SIG-M5 treated with dmso at 0.1 percent for 504 hours (cell line): ENCODE data around the gene ASB11.

Source experiments
- DNase-seq: peaks from one replicate; lab custom pipeline; 2025; ENCODE audit not compliant: unreplicated experiment; lab: John Stamatoyannopoulos, UW

ASB11 gene

DNA sequence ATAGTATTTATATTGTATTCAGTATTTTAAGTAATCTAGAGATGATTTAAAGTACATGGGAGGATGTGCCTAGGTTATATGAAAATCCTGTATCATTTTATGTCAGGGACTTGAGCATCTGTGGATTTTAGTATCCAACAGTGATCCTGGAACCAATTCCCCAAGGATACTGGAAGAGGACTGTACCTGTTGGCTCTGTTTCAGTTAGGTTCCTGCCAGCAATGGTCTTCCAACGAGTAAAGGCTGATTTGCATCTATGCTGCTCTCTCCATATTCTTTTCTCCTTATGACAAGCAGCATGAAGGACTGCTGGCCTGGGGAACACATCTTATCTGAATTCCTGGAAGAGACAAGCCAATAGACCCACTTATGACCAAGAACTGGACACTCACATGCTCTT is 80.4 kb downstream of the ASB11 start:
- DNase-seq: no peak

DNA sequence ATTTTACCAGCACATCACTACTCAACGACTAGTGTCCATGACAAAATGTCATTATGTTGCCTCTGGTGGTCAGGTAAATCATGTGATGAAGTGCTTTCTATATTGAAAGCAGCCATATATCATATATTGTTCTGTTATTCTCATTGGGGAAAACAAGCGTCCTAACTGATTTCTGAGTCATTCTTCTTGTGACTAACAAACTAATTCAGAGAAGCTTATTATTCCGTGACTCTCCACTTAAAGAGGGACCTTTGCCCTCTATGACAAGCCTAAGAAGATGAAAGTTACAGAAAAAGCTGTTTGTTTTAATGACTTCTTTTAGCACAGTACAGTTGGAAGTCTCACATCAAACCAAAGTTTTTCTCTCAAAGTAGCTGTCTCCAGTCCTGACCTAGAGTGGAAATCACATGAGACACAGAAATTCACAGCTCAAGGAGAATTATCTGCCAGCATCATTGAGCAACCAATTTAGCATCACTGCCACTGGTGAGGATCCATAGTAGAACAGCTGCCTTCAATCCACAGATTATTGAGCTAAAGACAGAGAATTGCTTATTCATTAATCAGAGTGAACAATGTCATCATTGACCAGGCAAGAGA is 81.9 kb downstream of the ASB11 start:
- no peak for DNase-seq
